GM18867 (cell line): Measurements from ENCODE around the gene AGPAT4.

ENCODE experiments used
- ATAC-seq: cut with Tn5 transposase; IDR thresholded peaks from one replicate; pipeline ENCODE4 v1.9.1; 2021; ENCODE audit warnings: mild to moderate bottlenecking, moderate library complexity; ENCODE audit not compliant: unreplicated experiment

Gene AGPAT4

GRCh38 chr6:161290751-161291150, 16.9 kb upstream of the AGPAT4 start:
- ATAC-seq = no peak

DNA sequence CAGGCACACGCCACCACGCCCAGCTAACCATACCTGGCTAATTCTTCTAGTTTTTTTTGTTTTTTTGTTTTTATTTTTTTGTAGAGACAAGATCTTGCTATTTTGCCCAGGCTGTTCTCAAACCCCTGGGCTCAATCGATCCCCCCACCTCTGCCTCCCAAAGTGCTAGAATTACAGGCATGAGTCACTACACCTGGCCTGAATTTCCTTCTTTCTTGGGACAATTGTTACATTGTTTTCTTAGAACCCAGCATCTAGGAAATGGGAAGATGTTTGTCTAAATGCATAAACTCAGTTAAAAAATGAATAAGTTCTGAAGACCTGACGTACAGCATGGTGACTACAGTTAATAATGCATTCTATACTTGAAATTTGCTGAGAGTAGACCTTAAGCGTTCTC, 10.8 kb upstream of the AGPAT4 start:
- ATAC-seq = no peak

DNA sequence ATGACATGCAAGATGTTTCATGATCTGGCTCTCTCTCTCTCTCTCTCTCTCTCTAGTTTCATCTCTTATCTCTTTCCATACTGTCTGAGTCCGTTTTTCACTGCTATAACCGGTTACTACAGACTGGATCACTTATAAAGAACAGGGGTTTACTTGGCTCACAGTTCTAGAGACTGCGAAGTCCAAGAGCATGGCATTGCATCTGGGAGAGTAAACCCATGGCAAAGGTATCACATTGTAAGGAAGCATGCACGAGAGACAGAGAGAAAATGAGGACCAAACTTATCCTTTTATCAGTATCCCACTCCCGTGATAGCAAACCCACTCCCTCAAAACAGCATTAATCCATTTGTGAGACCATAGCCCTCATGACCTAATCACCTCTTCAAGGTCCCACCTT, 7.2 kb upstream of the AGPAT4 start:
- no peak for ATAC-seq

DNA sequence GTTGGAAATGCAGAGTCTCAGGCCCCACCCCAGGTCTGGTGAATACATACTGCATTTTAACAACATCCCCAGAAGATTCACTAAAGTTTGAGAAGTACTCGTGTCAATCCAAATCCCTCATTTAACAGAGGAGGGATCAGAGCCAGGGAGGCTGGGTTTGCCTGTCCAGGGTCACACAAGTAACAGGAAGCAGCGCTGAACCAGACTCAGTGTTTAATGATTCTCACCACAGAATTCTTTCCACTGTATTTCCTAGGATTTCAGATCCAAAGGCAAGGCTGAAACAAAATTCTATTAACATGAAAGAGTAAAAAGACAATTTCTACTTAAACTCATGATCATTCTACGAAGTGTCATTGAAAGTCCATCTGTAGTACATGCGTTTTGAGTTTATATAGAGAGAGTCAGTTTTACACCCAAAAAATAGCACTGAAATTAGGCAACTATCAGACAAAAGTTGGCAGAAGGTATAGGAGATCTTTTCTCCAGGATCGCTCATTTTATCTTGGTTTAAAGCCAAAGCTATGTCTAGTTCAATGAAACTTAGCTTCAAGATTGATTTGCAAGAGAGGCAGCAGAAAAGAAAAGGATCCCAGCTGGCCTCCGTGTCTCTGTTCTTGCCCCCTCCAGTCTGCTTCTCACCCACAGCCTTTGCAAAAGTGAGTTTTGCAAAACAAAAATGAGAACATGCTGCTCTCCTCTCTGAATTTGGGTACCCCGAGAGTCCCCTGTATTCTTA, 6.0 kb upstream of the AGPAT4 start:
- ATAC-seq = no peak

GRCh38 chr6:161276605-161277155, 2.8 kb upstream of the AGPAT4 start:
- ATAC-seq = no peak

- ATAC-seq = no peak
These were observed 1.0 kb upstream of the AGPAT4 start for GRCh38 chr6:161274898-161275297.

DNA sequence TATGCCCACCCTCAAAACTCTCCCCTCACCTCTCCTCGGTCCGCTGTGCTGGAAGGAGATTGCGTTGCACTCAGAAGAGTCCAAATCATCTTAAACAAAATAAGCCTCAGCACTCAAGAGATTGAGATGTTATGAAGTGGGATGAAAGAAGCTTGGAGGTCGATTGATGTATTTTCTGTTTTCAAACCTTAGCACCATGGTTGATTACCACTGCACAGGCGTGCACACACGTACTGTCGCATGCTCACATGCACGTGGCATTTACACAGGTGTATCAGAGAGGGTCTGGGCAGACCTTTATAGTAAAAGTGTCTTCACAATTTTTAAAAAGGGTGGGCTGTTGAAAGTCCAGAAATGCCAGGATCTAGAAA, 612 bp upstream of the AGPAT4 start:
- ATAC-seq = no peak

- ATAC-seq = no peak
These were observed 548 bp downstream of the AGPAT4 start for GRCh38 chr6:161273274-161273751.

DNA sequence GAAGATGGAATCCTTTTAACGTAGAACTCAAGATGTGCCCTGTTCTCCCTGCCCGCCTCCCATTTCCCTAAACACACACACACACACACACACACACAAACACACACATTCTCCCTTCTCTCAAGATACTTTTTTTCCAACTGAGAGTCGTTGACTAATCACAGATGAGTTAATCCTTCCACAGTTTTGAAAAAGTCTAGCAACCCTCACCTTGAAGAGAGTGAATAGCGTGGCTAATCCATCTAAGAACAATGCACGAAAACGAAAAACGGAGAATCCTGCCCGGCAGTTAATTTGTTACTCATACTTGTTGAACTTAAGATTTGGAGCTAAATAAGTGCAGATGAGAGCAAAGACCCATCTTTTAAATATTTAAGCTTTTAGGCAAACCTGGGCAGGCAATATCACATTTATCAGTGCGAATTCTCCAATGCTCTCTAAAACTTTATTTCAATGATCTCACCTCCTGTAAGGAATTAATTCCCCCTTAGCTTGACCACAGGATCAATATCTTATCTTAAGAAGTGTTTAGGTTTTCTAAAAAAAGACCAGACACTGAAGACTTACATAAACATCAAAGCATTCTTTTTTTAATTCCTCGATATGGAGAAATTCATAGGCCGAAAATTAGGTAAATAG, 1.1 kb downstream of the AGPAT4 start:
- ATAC-seq = no peak

GRCh38 chr6:161271343-161272030, 2.4 kb downstream of the AGPAT4 start:
- no peak for ATAC-seq

- ATAC-seq = no peak
These were observed 3.7 kb downstream of the AGPAT4 start for GRCh38 chr6:161270116-161270515.

- no peak for ATAC-seq
These were observed 4.6 kb downstream of the AGPAT4 start for GRCh38 chr6:161269310-161269709.

- ATAC-seq = no peak
These were observed 5.2 kb downstream of the AGPAT4 start for GRCh38 chr6:161268531-161269210.

- no peak for ATAC-seq
These were observed 7.2 kb downstream of the AGPAT4 start for GRCh38 chr6:161266513-161267230.

- ATAC-seq = no peak
These were observed 7.9 kb downstream of the AGPAT4 start for GRCh38 chr6:161265975-161266374.

DNA sequence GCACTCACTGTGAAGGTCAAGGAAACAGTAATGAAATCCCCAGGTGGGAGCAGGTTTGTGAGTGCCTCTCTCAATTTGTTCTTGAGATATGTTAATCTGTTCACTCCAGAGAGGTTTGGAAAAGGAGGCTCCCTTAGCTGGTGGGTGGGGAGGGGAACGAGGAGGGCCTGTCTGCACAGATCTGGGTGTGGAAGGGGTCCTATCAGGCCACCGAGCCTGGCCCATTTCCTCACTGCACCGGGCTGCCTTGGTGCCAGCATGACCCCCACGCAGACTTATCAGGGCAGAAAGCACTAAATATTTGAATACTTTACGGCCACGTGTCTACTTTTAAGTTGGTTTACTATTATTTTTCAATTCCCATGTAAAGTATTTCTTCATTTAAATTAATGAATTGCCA, 8.3 kb downstream of the AGPAT4 start:
- no peak for ATAC-seq

- no peak for ATAC-seq
These were observed 9.7 kb downstream of the AGPAT4 start for GRCh38 chr6:161264181-161264580.

GRCh38 chr6:161261816-161262215, 12.0 kb downstream of the AGPAT4 start:
- ATAC-seq = no peak

- no peak for ATAC-seq
These were observed 12.5 kb downstream of the AGPAT4 start for GRCh38 chr6:161261325-161261724.

DNA sequence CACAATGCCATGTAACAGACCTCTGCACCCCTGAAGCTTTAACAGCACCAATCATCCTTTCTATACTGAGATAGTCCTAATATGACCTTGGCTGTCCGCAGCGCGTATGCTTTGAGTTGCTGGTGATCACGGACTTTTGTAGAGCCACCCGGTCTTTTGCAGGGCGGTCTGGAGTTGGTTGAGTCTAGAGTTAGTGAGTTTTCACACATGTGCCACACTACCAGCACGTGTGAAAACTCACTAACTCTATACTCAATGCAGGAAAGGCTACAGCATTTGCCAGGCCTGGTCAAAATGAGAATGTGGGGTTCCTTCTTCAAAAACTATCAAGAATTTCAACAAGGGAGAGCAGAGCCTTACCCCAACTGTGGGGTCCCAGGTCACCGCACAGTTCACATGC, 14.6 kb downstream of the AGPAT4 start:
- no peak for ATAC-seq
